CD4-positive, alpha-beta memory T cell (primary cell): Measurements from ENCODE around the gene RNF182. TPM values are rescaled to one million over a fixed set of nuclear protein-coding genes. Genes with fewer than 3 reads are reported as not detected.
A peak's percentile ranks its signal among the peaks of the same experiment; 100 is the strongest.

Experiments
- CTCF ChIA-PET: fragments of 350-600 bp; sonication (Branson Sonifier 250); formaldehyde crosslinking; loops from one replicate; lab custom pipeline; 2021; ENCODE audit warnings: inconsistent platforms; ENCODE audit not compliant: partially characterized antibody; lab: Charles Lee
- POLR2A ChIA-PET: fragments of 350-600 bp; sonication (Branson Sonifier 250); formaldehyde crosslinking; loops from one replicate; lab custom pipeline; 2021; ENCODE audit not compliant: partially characterized antibody; lab: Charles Lee
- DNase-seq, 5 donors: peaks; one replicate each; pipeline versions ENCODE4 v3.0.0 to v3.0.0-alpha.2; 2020 to 2022; ENCODE audit warnings: mixed read lengths in 1 of 5
- H3K27ac ChIP-seq: one replicate; pipeline ENCODE4 v1.7.0; 2013; ENCODE audit warnings: low read depth, low read length
- H3K27me3 ChIP-seq: 2 replicates; pipeline ENCODE4 v1.7.0; 2013; ENCODE audit warnings: mild to moderate bottlenecking, low read length, moderate library complexity; ENCODE audit not compliant: insufficient read depth
- H3K36me3 ChIP-seq: 2 replicates; pipeline ENCODE4 v1.7.0; 2013; ENCODE audit warnings: mild to moderate bottlenecking, low read length, moderate library complexity; ENCODE audit not compliant: insufficient read depth
- H3K4me1 ChIP-seq: 2 replicates; pipeline ENCODE4 v1.7.0; 2013; ENCODE audit warnings: mild to moderate bottlenecking, low read length, moderate library complexity; ENCODE audit not compliant: insufficient read depth
- H3K4me3 ChIP-seq, 2 donors: one replicate each; pipeline ENCODE4 v1.7.0; 2013; ENCODE audit warnings: low read length in 2 of 2, mild to moderate bottlenecking in 1 of 2
- H3K9me3 ChIP-seq, 2 donors: one replicate each; pipeline ENCODE4 v1.7.0; 2013; ENCODE audit warnings: low read length in 2 of 2, control low read depth in 1 of 2; ENCODE audit not compliant: control insufficient read depth in 1 of 2
- H3K27ac Mint-ChIP-seq, 7 donors: one replicate each; pipeline ENCODE4 v1.8.0; 2020 to 2021; ENCODE audit warnings: mixed read lengths in 7 of 7, mild to moderate bottlenecking in 6 of 7, inconsistent platforms in 3 of 7, moderate library complexity in 3 of 7
- H3K27me3 Mint-ChIP-seq, 2 donors: one replicate each; pipeline ENCODE4 v1.8.0; 2020 to 2021; ENCODE audit warnings: mixed read lengths in 2 of 2
- H3K36me3 Mint-ChIP-seq, 2 donors: one replicate each; pipeline ENCODE4 v1.8.0; 2020 to 2021; ENCODE audit warnings: mixed read lengths in 2 of 2, inconsistent platforms in 1 of 2, mild to moderate bottlenecking in 1 of 2
- H3K4me1 Mint-ChIP-seq, 4 donors: one replicate each; pipeline ENCODE4 v1.8.0; 2020 to 2021; ENCODE audit warnings: mixed read lengths in 4 of 4, mild to moderate bottlenecking in 1 of 4
- H3K4me3 Mint-ChIP-seq, 8 donors: one replicate each; pipeline ENCODE4 v1.8.0; 2020 to 2021; ENCODE audit warnings: mixed read lengths in 8 of 8, mild to moderate bottlenecking in 7 of 8, moderate library complexity in 6 of 8, inconsistent platforms in 3 of 8
- H3K9me3 Mint-ChIP-seq, 8 donors: one replicate each; pipeline ENCODE4 v1.8.0; 2020 to 2021; ENCODE audit warnings: mixed read lengths in 8 of 8, mild to moderate bottlenecking in 5 of 8, inconsistent platforms in 3 of 8, moderate library complexity in 1 of 8
- intact Hi-C: fragments of 100-400 bp; cut with micrococcal nuclease; formaldehyde crosslinking; loops from one replicate; pipeline ENCODE4 v1.15.1; 2023
- polyA plus RNA-seq, 2 donors: library from polyadenylated mRNA; unstranded; fragments of 300-500 nt; fragmentation: Illumina TruSeq; gene quantifications; one replicate each; pipeline ENCODE4 v1.2.3, GENCODE V29; 2021
- total RNA-seq, 2 experiments: library from RNA; stranded (reverse); gene quantifications; one replicate each; pipeline ENCODE4 v1.2.3, GENCODE V29; 2021

Gene RNF182
- total and polyA plus RNA-seq, 4 experiments from 2014 or later, result not detected

DNA sequence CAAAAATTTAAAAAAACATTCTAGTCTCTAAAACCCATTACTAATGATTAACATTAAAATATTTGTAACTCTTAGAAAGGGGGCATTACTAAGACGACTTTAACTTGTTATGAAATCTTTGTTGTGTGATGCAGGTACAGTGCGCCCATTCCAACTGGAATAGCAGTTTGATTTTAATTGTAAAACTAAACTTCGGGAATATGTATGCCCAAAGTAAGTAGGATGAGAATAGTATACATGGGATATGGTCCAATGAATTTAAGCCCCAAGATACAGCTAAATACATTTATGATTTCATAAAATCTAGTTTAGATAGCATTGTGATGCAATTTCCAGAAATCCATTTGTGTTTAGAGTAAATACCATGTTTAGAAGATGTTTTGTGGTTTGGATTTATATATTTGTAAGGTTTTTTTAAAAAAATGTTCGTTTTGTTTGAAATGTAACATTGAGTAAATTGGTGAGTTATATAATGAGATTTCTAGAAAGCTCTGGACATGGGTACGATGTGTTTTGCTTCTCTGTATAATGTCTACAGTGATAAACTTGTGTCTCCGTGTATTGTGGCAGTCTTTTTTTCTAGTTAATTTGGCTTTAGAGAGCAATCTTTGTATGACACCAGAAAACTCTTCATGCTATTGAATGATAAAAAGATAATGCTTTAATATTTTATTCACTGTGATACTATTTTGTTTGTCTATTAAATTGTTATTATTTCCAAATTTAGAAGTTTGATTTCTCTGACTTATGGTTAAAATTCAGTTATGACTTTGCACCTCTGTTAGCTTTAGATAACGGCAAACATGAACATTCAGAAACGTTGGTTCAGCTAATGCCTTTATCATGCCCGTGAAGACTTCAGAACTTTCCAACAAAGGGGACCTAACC is 54.8 kb downstream of the RNF182 start:
- ChIA-PET CTCF (no interaction called here), POLR2A (no interaction called here)
- H3K4me1 Mint-ChIP-seq, result no peaks in the 10 kb centered on the region
- intact Hi-C loops, result no loop called here
- H3K9me3 ChIP-seq, result no peaks in the 10 kb centered on the region
- H3K9me3 Mint-ChIP-seq, result peaks cover 0 to 5% (median 0%) of the 10 kb centered on the region in 8 donors
- peaks cover 20 to 33% of the 10 kb centered on the region in 2 donors for H3K27me3 Mint-ChIP-seq
- H3K36me3 Mint-ChIP-seq, result no peaks in the 10 kb centered on the region
- H3K27ac Mint-ChIP-seq, result no peak overlapping the region
- no peak overlapping the region for H3K4me3 Mint-ChIP-seq
- no peaks in the 10 kb centered on the region for H3K27me3 ChIP-seq
- H3K27ac ChIP-seq, result no peak overlapping the region
- DNase-seq, result no peak
- H3K4me3 ChIP-seq, result no peak overlapping the region
- H3K36me3 ChIP-seq, result no peaks in the 10 kb centered on the region
- H3K4me1 ChIP-seq, result no peaks in the 10 kb centered on the region

GRCh38 chr6:13980534-13980933 is 55.8 kb downstream of the RNF182 start:
- H3K27ac Mint-ChIP-seq, result no peak overlapping the region
- no peaks in the 10 kb centered on the region for H3K9me3 ChIP-seq
- H3K27ac ChIP-seq, result no peak overlapping the region
- no peaks in the 10 kb centered on the region for H3K27me3 ChIP-seq
- no peak for DNase-seq
- no peaks in the 10 kb centered on the region for H3K9me3 Mint-ChIP-seq
- H3K36me3 ChIP-seq, result no peaks in the 10 kb centered on the region
- H3K4me1 Mint-ChIP-seq, result no peaks in the 10 kb centered on the region
- H3K36me3 Mint-ChIP-seq, result no peaks in the 10 kb centered on the region
- peaks cover 19 to 34% of the 10 kb centered on the region in 2 donors for H3K27me3 Mint-ChIP-seq
- no peak overlapping the region for H3K4me3 Mint-ChIP-seq
- no peak overlapping the region for H3K4me3 ChIP-seq
- intact Hi-C loops, result no loop called here
- H3K4me1 ChIP-seq, result no peaks in the 10 kb centered on the region
- ChIA-PET CTCF (no interaction called here), POLR2A (no interaction called here)

DNA sequence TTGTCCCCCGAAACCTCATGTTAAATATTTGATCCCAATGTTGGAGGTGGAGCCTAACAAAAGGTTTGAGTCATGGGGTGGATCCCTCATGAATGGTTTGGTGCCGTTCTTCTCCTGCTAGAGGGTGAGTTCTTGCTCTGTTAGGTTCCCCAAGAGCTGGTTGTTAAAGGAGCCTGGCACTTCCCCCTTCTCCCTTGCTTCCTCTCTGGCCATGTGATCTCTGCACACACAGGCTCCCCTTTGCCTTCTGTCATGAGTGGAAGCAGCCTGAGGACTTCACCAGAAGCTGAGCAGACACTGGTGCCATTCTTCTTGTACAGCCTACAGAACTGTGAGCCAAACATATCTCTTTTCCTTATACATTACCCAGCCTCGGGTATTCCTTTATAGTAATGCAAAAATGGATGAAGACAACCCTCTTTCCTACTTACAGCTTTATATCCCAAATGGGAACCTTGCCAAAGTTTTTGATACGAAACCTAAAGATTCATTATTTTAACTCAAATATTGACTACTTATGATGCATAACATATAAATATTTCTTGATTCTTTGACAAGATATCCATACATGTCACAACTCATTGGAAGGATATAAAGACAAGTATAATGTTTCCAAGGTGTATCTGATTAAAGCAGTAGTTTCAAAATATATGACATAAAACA is 61.0 kb downstream of the RNF182 start:
- Histone ChIP-seq H3K27ac (no peak overlapping the region), H3K27me3 (peaks cover 6% of the 10 kb centered on the region), H3K4me1 (no peaks in the 10 kb centered on the region), H3K36me3 (no peaks in the 10 kb centered on the region), H3K9me3 (no peaks in the 10 kb centered on the region), H3K4me3 (no peak overlapping the region)
- Mint-ChIP-seq H3K36me3 (no peaks in the 10 kb centered on the region), H3K4me3 (no peak overlapping the region), H3K27ac (peak overlapping the region in 1 of 7 donors; percentile 2), H3K27me3 (peaks cover 45% of the 10 kb centered on the region in 2 donors), H3K9me3 (no peaks in the 10 kb centered on the region), H3K4me1 (no peaks in the 10 kb centered on the region)
- DNase-seq, result no peak
- intact Hi-C loops, result no loop called here
- ChIA-PET CTCF (no interaction called here), POLR2A (no interaction called here)

- no peak overlapping the region for H3K27ac ChIP-seq
- peaks cover 42 to 45% of the 10 kb centered on the region in 2 donors for H3K27me3 Mint-ChIP-seq
- peaks cover 6% of the 10 kb centered on the region for H3K27me3 ChIP-seq
- H3K36me3 Mint-ChIP-seq, result no peaks in the 10 kb centered on the region
- CTCF ChIA-PET, result interaction anchor here (0.8 to 1.0 kb wide), 2 partner anchors 10 to 92 kb away, joined by 3 read pairs; no protein-coding TSS in a partner anchor
- no peak overlapping the region for H3K4me3 Mint-ChIP-seq
- intact Hi-C loops, result no loop called here
- no peaks in the 10 kb centered on the region for H3K36me3 ChIP-seq
- no peak overlapping the region for H3K27ac Mint-ChIP-seq
- no peaks in the 10 kb centered on the region for H3K4me1 Mint-ChIP-seq
- POLR2A ChIA-PET, result no interaction called here
- DNase-seq, result no peak
- no peak overlapping the region for H3K4me3 ChIP-seq
- H3K4me1 ChIP-seq, result no peaks in the 10 kb centered on the region
- H3K9me3 Mint-ChIP-seq, result no peaks in the 10 kb centered on the region
- no peaks in the 10 kb centered on the region for H3K9me3 ChIP-seq
Measured at GRCh38 chr6:13986700-13987399, 62.1 kb downstream of the RNF182 start.

GRCh38 chr6:13987400-13987865 is 62.7 kb downstream of the RNF182 start:
- Mint-ChIP-seq H3K9me3 (no peaks in the 10 kb centered on the region), H3K4me3 (no peak overlapping the region), H3K27ac (no peak overlapping the region), H3K4me1 (no peaks in the 10 kb centered on the region), H3K27me3 (peaks cover 36 to 42% of the 10 kb centered on the region in 2 donors), H3K36me3 (no peaks in the 10 kb centered on the region)
- no peak overlapping the region for H3K27ac ChIP-seq
- H3K36me3 ChIP-seq, result no peaks in the 10 kb centered on the region
- DNase-seq, result no peak
- no peaks in the 10 kb centered on the region for H3K9me3 ChIP-seq
- no peak overlapping the region for H3K4me3 ChIP-seq
- H3K4me1 ChIP-seq, result no peaks in the 10 kb centered on the region
- intact Hi-C loops, result no loop called here
- H3K27me3 ChIP-seq, result peaks cover 6% of the 10 kb centered on the region
- CTCF ChIA-PET, result interaction anchor here (1.0 kb wide), 1 partner anchor 10 kb away, joined by 3 read pairs; no protein-coding TSS in a partner anchor
- POLR2A ChIA-PET, result no interaction called here

DNA sequence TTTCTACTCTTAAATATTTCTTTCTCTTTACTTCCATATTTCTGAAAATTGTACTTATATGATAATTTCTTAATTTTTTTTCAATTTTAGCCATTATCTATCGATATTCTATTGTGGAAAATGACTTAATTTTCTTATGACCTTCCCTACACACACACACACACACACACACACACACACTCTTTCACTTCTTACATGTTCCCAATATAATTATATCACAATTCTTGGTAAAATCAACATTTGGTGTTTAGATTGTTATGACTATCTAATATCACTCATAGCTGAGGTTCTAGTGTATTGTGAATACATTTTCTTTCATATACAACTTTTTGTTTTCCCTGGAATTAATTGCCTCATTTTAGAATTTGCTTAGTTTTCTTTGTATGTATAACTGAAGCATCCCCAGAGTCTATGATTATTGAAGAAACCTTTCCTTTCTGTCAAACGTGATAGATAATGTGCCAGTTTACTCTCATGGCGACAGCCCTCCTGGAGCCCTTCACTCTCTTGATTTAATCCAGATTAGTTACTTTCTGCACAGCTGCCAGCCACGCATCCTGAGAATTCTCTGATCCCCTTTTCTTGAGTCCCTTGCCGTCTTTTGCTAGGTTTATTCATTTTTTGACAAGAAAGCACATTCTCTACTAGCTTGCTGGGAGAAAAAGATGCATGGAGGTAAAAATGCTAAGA is 63.4 kb downstream of the RNF182 start:
- intact Hi-C loops, result no loop called here
- Mint-ChIP-seq H3K27me3 (peaks cover 38 to 41% of the 10 kb centered on the region in 2 donors), H3K4me1 (no peaks in the 10 kb centered on the region), H3K4me3 (no peak overlapping the region), H3K27ac (no peak overlapping the region), H3K36me3 (no peaks in the 10 kb centered on the region), H3K9me3 (no peaks in the 10 kb centered on the region)
- Histone ChIP-seq H3K4me3 (no peak overlapping the region), H3K27ac (no peak overlapping the region), H3K4me1 (no peaks in the 10 kb centered on the region), H3K36me3 (no peaks in the 10 kb centered on the region), H3K27me3 (peaks cover 6% of the 10 kb centered on the region), H3K9me3 (no peaks in the 10 kb centered on the region)
- ChIA-PET CTCF (interaction anchor here (0.6 to 1.0 kb wide), 3 partner anchors 10 to 870 kb away, joined by 3 to 6 read pairs (median 3); no protein-coding TSS in a partner anchor), POLR2A (no interaction called here)
- DNase-seq, result no peak
